Breast epithelium (tissue), 4 donors: ENCODE results near the gene GPC3. TPM values are rescaled to one million over a fixed set of nuclear protein-coding genes. Genes with fewer than 3 reads are reported as not detected.

Experiments used
- DNase-seq, 2 donors: peaks; one replicate each; pipeline ENCODE4 v3.0.0-alpha.2; 2019; ENCODE audit warnings: low spot score in 2 of 2
- H3K27ac ChIP-seq, 2 donors: fragments of 200-600 bp; sonication (generic) in 1 of 2; one replicate each; pipeline ENCODE4 v1.5.1; 2016 to 2019; ENCODE audit warnings: mild to moderate bottlenecking in 1 of 2
- H3K27me3 ChIP-seq, 2 donors: fragments of 200-600 bp; sonication (generic) in 1 of 2; one replicate each; pipeline versions ENCODE4 v1.5.1 to v1.6.0; 2017 to 2019; ENCODE audit warnings: control low read depth in 1 of 2, mild to moderate bottlenecking in 1 of 2
- H3K36me3 ChIP-seq: fragments of 200-600 bp; one replicate; pipeline ENCODE4 v1.5.1; 2019
- H3K4me1 ChIP-seq, 2 donors: fragments of 200-600 bp; sonication (generic); one replicate each; pipeline ENCODE4 v1.5.1; 2016 to 2019; ENCODE audit warnings: control low read depth in 1 of 2
- H3K4me3 ChIP-seq, 3 donors: fragments of 200-600 bp; sonication (generic); 1 replicate in 2 of 3; 2 replicates in 1 of 3; pipeline ENCODE4 v1.5.1; 2016 to 2019; ENCODE audit warnings: mild to moderate bottlenecking in 3 of 3, moderate library complexity in 2 of 3
- H3K9me3 ChIP-seq, 2 donors: fragments of 200-600 bp; sonication (generic) in 1 of 2; one replicate each; pipeline ENCODE4 v1.5.1; 2016 to 2019; ENCODE audit warnings: control low read depth in 1 of 2
- CTCF ChIP-seq, 3 donors: fragments of 450-650 bp; IDR thresholded peaks; one replicate each; pipeline ENCODE4 v1.5.1; 2016 to 2017; ENCODE audit warnings: antibody characterized with exemption in 3 of 3, mild to moderate bottlenecking in 3 of 3, moderate library complexity in 3 of 3
- POLR2A ChIP-seq: fragments of 450-650 bp; IDR thresholded peaks from one replicate; pipeline ENCODE4 v1.6.1; 2016; ENCODE audit warnings: antibody characterized with exemption, mild to moderate bottlenecking, moderate library complexity
- POLR2AphosphoS5 ChIP-seq, 3 donors: sonication (generic); formaldehyde crosslinking; IDR thresholded peaks; one replicate each; pipeline ENCODE4 v1.6.1; 2017; ENCODE audit warnings: antibody characterized with exemption in 3 of 3
- intact Hi-C: fragments of 100-400 bp; cut with DNase I; formaldehyde crosslinking; loops from one replicate; pipeline ENCODE4 v1.15.1; 2023; ENCODE audit warnings: low total_unique reads
- total RNA-seq, 3 donors: library from RNA; depleted of rRNA; stranded (reverse); fragments of >200 nt; gene quantifications; one replicate each; pipeline ENCODE4 v1.1.0, GENCODE V29; 2016

The GPC3 gene
- total RNA-seq, 3 donors from 2014 or later: 29.7 to 99.2 (median 89.1) TPM

- Histone ChIP-seq H3K36me3 (no peaks in the 10 kb centered on the region), H3K4me1 (no peaks in the 10 kb centered on the region), H3K27me3 (peaks cover 0 to 12% of the 10 kb centered on the region in 2 donors), H3K4me3 (no peak overlapping the region), H3K27ac (no peak overlapping the region), H3K9me3 (no peaks in the 10 kb centered on the region)
- TF ChIP-seq POLR2A (no peak), CTCF (IDR thresholded peaks at IDR 0.05) (no peak), POLR2AphosphoS5 (IDR thresholded peaks at IDR 0.05) (no peak)
- intact Hi-C loops: no loop called here
- DNase-seq: no peak
Measured at GRCh38 chrX:133702230-133702629, 283.2 kb downstream of the GPC3 start.

- no peaks in the 10 kb centered on the region for H3K36me3 ChIP-seq
- DNase-seq: no peak
- intact Hi-C loops: loop anchor here (10.0 kb wide), 1 partner anchor 1494 kb away; no protein-coding TSS in a partner anchor
- peaks cover 0 to 4% of the 10 kb centered on the region in 2 donors for H3K27me3 ChIP-seq
- H3K4me1 ChIP-seq: no peaks in the 10 kb centered on the region
- TF ChIP-seq CTCF (IDR thresholded peaks at IDR 0.05) (no peak), POLR2A (no peak), POLR2AphosphoS5 (IDR thresholded peaks at IDR 0.05) (no peak)
- no peak overlapping the region for H3K27ac ChIP-seq
- H3K4me3 ChIP-seq: no peak overlapping the region
- no peaks in the 10 kb centered on the region for H3K9me3 ChIP-seq
Measured at GRCh38 chrX:133699023-133699728, 286.2 kb downstream of the GPC3 start.

- Histone ChIP-seq H3K27me3 (peaks cover 0 to 8% of the 10 kb centered on the region in 2 donors), H3K4me1 (no peaks in the 10 kb centered on the region), H3K27ac (no peak overlapping the region), H3K9me3 (no peaks in the 10 kb centered on the region), H3K36me3 (no peaks in the 10 kb centered on the region), H3K4me3 (no peak overlapping the region)
- no peak for DNase-seq
- intact Hi-C loops: loop anchor here (10.0 kb wide), 1 partner anchor 1493 kb away; no protein-coding TSS in a partner anchor
- TF ChIP-seq CTCF (IDR thresholded peaks at IDR 0.05): no peak
- no peak for TF ChIP-seq POLR2A
Measured at GRCh38 chrX:133698298-133698697, 287.1 kb downstream of the GPC3 start.

GRCh38 chrX:133697656-133698055 lies 287.7 kb downstream of the GPC3 start:
- no peaks in the 10 kb centered on the region for H3K36me3 ChIP-seq
- no peak for DNase-seq
- H3K27me3 ChIP-seq: peaks cover 0 to 9% of the 10 kb centered on the region in 2 donors
- H3K4me1 ChIP-seq: no peaks in the 10 kb centered on the region
- no peaks in the 10 kb centered on the region for H3K9me3 ChIP-seq
- intact Hi-C loops: loop anchor here (10.0 kb wide), 1 partner anchor 1493 kb away; no protein-coding TSS in a partner anchor
- H3K27ac ChIP-seq: no peak overlapping the region
- H3K4me3 ChIP-seq: no peak overlapping the region
- TF ChIP-seq POLR2AphosphoS5 (IDR thresholded peaks at IDR 0.05): no peak
- no peak for TF ChIP-seq POLR2A
- no peak for TF ChIP-seq CTCF (IDR thresholded peaks at IDR 0.05)

- DNase-seq: no peak
- H3K27me3 ChIP-seq: peaks cover 0 to 27% of the 10 kb centered on the region in 2 donors
- H3K4me1 ChIP-seq: no peaks in the 10 kb centered on the region
- intact Hi-C loops: loop anchor here (10.0 kb wide), 1 partner anchor 1485 kb away; no protein-coding TSS in a partner anchor
- H3K9me3 ChIP-seq: no peaks in the 10 kb centered on the region
- no peak overlapping the region for H3K27ac ChIP-seq
- H3K4me3 ChIP-seq: no peak overlapping the region
- no peaks in the 10 kb centered on the region for H3K36me3 ChIP-seq
- no peak for TF ChIP-seq POLR2A
- TF ChIP-seq CTCF (IDR thresholded peaks at IDR 0.05): no peak
- TF ChIP-seq POLR2AphosphoS5 (IDR thresholded peaks at IDR 0.05): no peak
Measured at GRCh38 chrX:133689997-133690599, 295.3 kb downstream of the GPC3 start.
